Fibroblast of gingiva (primary cell): ENCODE data around the gene FXYD1.

Experiments used
- DNase-seq: peaks from one replicate; pipeline ENCODE4 v3.0.0-alpha.2; 2011; ENCODE audit warnings: low read depth

The FXYD1 gene

DNA sequence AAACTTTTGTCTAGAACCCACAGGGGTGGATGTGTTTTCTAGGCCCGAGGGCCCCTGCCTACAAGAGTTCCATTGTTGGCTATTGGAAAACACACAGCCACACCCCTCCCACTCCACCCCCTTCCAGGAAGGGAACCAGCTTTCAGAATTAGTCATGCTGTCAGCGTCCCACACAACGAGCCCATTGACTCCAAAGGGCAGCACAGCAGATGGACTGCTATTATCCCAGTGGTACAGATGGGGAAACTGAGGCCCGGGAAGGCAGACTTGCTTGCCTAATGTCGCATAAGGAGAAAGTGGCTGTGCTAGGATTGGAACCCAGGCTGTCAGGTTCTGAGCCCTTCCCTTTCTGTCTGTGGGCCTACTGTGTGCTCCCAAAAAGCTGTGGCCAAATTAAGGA lies 31.1 kb upstream of the FXYD1 start:
- DNase-seq = no peak

DNA sequence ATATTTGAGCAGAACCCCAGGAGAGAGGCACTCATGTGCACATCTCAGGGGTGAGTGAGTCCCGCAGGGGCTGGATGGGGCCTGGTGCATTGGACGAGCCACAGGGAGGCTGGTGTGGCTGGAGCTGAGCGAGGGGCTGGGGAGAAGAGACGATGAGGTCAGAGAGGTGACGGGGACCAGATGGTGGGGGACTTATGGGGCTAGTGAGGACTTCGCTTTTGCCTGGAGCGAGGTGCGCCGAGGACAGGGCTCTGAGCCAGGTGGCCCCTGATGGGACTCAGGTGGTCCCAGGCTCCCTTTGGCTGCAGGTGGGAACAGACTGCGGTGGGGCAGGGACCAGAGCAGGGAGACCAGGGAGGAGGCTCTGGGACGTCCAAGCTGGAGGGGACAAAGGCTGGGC lies 29.9 kb upstream of the FXYD1 start:
- DNase-seq = no peak

DNA sequence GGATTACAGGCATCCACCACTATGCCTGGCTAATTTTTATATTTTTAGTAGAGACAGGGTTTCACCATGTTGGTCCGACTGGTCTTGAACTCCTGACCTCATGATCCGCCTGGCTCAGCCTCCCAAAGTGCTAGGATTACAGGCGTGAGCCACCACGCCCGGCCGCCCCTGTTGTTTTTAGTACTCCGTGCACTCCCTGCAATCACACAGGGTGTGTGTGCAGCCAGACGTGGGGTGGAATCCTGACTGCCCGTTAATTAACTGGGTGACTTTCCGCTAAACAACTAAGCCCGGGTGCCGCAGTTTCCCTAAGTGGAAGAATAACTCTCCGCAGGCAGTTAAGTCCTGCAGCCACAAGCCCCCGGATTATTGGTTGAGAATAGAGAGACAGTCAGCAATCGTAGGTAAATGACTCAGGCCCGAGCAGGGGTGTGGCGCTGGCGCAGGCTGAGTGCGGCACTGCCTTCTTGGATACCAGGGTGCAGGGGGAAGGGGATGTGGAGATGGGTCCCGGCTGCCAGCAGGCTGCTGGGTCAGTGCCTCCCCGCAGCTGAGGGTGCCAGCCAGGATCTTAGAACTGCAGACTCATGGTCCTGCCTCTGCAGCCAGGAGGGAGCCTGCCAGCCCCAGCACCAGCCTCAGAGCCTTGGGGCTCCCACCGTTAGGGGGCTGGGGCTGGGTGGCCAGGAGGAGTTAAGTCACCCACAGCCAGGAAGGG lies 29.1 kb upstream of the FXYD1 start:
- no peak for DNase-seq

DNA sequence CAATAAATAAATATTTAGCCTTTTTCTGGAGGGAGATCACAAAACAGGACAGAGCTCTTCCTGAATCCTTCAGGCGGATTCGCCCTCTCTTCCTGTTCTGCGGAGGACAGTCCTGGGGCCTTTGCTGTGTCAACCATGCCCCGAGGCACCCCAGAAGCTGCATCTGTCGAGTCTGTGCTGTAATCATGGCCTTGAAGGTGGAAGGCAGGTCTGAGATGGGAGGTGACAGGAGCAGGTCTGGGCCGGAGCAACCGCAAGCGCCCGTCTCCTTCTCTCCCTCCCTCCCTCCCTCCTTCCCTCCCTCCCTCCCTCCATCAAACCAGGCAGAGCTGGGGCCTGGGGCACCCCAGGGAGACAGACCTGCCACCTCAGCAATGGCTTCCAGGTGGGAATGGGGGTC lies 27.6 kb upstream of the FXYD1 start:
- no peak for DNase-seq

DNA sequence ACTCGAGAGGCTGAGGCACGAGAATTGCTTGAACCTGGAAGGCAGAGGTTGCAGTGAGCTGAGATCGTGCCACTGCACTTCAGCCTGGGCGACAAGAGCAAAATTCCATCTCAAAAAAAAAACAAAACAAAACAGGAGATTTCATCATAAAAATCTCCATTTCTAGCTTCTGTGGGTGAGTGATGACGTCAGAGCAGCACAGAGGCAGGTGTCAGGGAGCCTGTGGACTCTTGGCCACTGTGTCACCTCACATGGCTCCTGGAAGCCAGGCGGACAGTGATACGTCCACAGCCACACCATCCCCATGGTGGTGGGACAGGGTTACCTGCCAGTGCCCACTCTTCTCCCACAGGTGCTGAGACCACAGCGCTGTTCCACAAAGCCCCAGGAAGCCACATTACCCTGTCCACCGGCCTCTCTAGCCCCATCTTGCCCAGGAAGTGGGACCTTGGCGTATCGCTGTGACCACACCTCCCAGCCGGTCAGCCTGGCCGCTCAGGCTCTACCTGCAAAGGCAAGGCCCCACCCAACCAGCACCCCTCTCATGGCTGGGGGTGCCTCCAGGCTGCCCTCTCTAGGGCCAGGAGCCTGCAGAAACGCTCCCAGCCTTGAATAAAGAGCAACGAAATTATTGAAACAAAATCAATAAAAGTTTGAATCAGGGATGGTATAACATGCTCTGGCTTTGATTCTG lies 25.5 kb upstream of the FXYD1 start:
- DNase-seq = no peak

DNA sequence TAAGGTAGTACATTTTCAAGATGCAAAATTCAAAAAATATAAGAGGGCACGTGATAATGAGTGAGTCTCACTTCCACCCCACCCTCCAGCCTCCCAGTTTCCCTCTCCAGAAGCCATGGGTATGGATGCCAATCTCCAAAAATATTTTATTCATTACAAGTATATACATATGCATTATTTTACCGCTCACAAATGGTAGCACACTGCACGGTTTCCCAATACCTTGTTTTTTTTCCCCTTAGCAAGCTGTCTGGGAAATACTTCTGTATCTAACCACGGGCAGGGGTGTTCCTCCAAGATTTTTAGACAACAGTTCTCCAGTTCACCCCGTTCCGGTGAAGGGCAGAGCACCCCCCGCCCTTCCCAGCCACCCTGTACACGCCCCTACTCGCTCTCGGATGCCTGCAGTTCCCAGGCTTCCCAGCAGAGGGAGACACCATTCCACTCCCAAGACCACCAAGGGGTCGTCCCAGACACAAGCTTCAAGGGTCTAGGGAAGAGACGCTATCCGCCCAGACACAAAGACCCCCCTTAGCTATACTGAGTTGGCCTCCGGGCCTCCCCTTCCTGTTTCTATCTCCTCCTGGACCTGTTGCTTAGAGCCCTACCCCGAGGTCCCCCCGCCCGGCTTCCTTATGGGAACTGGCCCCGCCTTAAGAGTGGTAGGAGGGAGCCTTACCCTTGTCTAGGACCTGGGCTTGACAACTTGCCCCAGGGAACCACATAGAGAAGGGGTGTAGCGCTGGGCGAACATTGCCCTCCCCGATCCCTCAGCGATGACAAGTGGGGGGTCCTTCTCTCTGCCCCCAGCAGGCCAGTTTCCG lies 24.1 kb upstream of the FXYD1 start:
- peak; percentile 38 for DNase-seq

DNA sequence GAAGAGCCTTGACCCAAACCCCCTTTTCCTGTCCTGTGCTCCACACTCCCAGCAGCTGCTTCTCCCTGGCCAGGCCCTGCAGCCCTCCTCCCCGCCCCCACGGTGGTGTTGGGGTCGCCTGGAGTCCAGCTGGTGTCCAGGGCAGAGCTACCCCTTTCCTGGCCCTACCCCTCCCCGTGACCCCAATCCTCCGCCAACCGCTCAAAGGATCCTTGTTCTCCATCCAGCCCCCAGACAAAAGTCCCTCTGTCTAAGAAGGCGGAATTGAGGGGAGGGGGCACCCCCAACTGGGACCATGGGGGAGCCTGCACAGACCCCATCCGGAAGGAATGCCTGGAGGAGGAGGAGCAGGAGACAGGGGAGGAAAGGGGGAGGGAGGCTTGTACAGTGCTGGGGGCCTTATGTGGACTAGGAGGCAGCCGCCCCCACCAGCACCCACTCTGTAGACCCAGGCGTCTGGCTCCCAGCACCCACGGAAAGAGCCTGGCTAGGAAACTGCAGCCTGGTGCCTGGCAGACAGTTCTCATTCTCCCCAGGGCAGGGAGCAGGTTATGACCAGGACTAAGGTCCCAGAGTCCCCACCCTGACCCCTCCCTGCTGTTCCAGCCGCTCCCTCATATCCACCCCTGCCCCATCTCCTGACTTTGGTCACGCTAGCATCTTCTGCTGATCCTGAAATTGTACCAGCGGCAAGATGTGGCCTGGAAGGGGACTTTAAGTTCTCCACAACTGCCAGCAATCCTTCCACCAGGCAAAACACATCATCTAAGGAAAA lies 23.3 kb upstream of the FXYD1 start, which contains the start of gene FXYD3:
TSS of gene FXYD3 (plus strand) at position 647 of the 775 bp plus-strand sequence. CDS start 3,554 bp downstream, outside the sequence.
- DNase-seq = no peak

DNA sequence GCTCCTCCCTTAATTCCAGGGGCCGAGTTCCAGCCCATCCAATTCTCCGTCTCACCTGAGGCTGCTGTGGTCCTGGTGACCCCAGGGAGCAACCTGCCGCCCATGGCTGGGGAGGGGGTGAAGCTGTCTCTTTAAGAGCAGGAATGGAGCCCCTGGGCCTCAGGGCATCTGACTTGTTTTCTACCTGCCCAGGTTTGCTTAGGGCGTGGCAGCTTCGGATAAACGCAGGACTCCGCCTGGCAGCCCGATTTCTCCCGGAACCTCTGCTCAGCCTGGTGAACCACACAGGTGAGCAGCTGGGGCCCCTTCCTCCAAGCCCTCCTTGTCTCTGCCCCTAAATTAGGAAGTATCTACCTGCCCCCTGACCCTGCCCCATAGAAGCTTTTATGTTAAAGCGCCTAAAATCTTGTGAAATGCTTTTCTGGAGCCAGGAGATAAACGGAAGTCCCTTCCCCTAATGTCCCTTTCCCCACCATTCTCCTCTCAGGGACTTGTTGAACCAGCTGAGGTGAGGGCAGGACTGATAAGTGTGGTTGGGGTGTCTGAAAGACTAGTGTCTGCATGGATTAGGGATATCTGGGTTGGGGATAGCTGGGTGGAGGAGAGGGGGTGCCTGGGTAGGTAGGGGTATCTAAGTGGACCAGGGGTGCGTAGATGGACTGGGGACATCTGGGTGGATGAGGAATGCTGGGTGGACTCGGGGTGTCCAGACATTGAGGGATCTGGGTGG lies 22.4 kb upstream of the FXYD1 start:
- DNase-seq = no peak

DNA sequence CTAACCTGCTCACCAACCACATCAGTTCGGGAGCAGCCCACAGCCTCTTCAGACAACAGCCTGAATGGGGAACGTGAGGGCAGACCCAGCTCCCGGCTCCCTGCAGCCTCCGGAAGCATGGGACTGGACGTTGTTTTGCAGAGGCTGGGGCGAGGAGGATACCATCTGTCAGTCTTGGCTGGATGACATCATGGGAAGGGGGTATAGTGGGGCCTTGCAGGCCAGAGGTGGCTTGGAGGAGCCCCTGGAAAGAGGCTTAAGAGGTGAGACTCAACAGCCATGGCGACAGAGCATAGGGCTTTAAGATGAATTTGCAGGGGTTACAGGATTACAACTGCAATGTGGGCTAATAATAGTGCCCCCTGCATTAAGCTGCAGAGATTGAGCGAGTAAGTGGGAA lies 21.5 kb upstream of the FXYD1 start:
- DNase-seq = no peak

DNA sequence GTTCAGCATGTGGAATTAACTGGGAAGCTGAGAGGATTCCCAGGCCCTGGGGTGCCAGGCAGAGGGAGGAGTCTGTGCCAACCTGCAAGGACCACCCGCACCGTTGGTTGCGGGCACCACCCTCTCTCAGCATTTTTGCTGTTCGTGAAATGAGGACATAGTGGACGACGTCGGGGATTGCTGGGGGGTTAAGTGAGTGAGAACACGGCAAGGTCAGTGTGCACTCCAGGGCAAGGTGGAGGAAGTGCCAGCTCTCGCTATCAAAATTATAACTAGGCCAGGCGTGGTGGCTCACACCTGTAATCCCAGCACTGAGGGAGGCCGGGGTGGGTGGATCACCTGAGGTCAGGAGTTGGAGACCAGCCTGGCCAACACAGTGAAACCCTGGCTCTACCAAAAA lies 20.8 kb upstream of the FXYD1 start:
- DNase-seq = no peak

DNA sequence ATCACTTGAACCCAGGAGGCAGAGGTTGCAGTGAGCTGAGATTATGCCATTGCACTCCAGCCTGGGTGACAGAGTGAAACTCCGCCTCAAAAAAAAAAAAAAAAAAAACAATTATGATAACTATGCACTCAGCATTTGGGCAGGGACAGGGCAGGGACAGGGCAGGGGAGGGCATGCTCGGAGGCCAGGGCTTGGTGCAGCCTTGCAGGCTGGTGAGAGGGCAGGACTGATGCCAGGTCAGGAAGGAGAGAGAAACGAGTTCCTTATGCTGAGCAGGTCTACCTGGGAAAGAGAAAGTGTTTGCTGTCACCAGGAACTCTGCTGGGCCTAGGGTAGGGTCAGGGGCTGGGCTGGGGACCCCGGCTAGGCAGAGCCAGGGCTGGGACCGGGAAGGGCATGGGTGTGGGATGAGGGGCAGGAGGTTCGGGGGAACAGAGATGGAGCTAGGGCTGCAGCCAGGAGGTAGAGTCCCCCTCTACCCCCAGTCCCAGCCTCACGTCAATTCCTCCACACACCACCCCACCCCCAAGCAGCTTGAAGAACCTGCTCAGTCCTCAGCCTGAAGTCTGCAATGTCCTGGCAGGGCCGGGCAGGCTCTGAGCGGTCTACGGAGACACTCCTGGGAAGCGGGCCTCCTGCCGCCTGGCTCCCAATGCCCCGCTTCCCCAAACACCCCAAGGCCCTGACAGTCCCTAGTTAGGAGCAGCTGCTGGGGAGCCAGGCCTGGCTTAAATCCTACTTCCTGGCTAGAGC lies 20.2 kb upstream of the FXYD1 start:
- no peak for DNase-seq

DNA sequence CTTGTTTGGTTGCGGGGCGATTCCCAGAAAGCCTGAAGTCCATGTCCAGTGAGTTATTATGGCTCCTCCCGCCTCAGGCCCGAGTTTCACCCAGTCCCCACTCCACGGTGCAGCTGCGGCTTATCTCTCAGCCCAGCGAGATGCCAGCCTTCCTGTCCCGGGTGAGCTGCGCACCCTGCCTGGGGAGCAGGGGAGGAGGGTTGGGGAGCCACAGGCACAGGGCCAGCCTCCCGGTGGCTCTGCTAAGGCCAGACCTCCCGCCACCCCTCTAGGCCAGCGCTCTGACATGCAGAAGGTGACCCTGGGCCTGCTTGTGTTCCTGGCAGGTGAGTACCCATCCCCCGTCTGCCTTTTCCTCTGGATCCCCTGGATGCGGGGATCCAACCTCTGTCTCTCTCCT lies 19.5 kb upstream of the FXYD1 start:
- no peak for DNase-seq

DNA sequence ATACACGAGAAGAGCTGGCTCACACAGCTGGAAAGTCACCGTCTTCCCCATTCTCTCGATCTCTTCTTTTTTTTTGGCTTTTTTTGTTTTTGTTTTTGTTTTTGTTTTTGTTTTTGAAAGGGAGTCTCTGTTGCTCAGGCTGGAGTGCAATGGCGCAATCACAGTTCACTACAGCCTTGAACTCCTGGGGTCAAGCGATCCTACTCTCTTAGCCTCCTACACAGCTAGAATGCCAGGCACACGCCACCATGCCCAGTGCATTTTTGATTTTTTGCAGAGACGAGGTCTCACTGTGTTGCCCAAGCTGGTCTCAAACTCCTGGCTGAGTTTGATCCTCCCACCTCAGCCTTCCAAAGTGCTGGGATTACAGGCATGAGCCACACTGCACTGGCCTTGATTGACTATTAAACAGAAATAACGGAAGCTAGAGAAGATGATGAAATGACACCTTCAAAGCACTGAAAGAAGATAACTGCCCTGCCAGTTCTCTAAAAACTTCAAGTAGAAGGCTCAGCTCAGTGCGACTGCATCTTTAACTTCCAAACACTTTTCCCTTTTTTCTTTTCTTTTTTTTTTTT lies 19.0 kb upstream of the FXYD1 start:
- DNase-seq = no peak

DNA sequence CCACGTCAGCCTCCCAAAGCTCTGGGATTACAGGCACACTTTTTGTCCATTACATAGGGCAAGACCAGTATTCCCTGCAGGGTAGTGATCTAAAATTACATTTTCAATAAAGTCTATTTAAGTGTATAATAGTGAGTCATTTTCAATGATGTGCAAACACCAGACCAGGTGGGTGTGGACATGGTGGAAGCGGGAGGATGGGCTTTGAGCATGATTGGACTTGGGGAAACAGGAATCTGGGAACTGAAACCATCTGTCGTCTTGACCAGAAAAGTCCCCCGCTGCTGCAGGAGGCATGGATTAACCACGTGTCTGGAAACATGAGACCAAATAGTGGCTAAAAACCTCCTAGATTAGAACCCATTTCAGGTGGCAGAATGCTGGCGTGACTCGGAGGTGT lies 18.1 kb upstream of the FXYD1 start:
- DNase-seq = peak; percentile 92

DNA sequence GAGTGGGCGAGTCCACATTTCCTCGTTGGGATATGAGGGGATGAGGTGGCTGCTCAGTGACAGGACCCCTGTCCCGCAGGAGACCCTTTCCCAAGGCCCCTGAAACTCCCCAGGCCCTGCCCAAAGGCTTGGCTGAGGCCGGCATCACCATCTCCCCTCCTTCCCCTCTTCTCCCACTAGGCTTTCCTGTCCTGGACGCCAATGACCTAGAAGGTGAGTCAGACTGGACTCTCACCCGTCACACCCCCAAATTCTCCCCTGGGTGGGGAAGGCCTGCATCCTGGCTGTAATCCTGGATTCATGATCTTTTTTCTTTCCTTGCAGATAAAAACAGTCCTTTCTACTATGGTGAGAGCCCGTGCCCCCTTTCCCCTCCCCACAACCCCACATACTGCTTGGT lies 17.7 kb upstream of the FXYD1 start:
- DNase-seq = no peak

DNA sequence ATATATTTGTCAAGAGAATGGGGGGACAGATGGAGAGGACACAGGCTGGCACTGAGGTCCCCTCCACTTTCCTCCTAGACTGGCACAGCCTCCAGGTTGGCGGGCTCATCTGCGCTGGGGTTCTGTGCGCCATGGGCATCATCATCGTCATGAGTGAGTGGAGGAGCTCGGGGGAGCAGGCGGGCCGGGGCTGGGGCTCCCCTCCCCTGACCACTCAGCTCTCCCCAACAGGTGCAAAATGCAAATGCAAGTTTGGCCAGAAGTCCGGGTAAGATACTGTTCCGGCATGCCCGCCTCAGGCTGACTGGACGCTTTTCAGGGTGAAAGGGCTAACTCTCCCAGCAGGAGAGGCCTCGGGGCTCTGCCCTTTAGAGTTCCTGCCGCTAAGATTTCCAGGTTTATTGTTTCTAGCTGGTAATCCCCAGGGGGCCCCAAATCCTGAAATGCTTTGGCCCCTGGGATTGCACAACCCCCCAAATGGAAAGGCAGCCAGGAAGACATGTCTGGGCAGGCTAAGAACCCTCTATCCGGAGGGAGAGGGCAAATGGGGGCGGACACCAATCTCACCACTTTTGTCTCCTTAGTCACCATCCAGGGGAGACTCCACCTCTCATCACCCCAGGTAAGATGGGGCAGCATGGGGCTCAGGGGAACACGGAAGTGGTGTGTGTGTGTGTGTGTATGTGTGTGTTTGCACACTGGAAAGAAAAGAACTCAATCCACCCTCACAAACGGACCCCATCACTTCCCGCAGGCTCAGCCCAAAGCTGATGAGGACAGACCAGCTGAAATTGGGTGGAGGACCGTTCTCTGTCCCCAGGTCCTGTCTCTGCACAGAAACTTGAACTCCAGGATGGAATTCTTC lies 15.7 kb upstream of the FXYD1 start:
- peak; percentile 69 for DNase-seq

DNA sequence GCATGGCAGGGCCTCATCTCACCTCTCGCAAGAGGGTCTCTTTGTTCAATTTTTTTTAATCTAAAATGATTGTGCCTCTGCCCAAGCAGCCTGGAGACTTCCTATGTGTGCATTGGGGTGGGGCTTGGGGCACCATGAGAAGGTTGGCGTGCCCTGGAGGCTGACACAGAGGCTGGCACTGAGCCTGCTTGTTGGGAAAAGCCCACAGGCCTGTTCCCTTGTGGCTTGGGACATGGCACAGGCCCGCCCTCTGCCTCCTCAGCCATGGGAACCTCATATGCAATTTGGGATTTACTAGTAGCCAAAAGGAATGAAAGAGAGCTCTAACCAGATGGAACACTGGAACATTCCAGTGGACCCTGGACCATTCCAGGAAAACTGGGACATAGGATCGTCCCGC lies 15.1 kb upstream of the FXYD1 start:
- DNase-seq = peak; percentile 88

DNA sequence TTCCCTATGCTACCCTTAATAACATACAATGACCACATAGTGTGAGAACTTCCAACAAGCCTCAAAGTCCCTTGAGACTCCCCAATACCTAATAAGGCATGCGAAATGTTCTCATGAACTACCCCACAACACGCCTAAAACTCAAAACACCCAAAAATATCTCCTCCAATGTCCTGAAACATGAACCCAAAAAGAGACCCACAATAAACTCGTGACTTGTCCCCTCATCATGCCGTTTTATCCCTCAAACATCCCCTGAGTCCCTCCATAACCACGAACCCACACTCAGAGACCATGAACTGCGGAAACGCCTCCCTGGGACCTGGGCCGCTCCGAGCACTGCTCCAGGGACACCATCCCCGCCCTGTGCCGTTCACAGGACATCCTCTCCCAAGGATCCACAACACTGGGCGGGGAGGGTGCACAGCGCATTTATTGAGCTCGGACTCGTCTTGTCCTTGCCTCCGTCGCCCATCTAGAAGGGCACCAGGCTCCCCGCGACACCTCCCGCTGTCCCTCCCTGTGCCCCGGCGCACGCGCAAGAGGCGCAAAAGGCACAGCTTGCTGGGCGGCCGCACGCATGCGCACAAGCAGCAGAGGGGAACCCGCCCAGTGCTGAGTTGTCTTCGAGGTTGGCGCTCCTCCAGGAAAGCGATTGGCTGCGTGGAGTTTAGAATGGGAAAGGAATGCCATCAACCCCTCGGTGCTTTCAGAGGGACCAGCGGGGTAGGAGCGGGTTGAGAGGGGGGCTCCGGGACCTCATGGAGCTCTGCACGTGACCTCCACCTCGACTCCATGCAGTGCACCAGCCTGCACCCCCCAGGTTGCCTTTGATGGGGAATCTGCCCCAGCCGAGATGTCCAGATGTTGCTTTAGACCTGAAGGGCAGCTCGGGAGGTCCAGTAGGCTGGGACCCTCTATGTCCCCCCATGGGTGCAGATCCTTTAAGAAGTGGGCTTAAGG lies 14.2 kb upstream of the FXYD1 start:
- peak; percentile 92 for DNase-seq
